HepG2 (cell line): ENCODE data around the gene HSDL1. TPM values are rescaled to one million over a fixed set of nuclear protein-coding genes. Genes with fewer than 3 reads are reported as not detected.

Experiments
- CERS6 ChIP-seq: sonication (generic); formaldehyde crosslinking; IDR thresholded peaks from 2 replicates; pipeline ENCODE4 v1.5.0; 2020; ENCODE audit warnings: missing genetic modification reagents
- CREB3 ChIP-seq: sonication (generic); formaldehyde crosslinking; IDR thresholded peaks from 2 replicates; pipeline ENCODE4 v1.5.0; 2020; ENCODE audit warnings: missing genetic modification reagents
- FOXJ3 ChIP-seq: sonication (generic); formaldehyde crosslinking; IDR thresholded peaks from 2 replicates; pipeline ENCODE4 v1.4.0; 2020; ENCODE audit warnings: missing genetic modification reagents, mild to moderate bottlenecking, borderline replicate concordance
- GABPA ChIP-seq, 2 experiments: IDR thresholded peaks; 2 replicates each; pipeline ENCODE4 v1.6.1; 2011 to 2016; ENCODE audit warnings: low read depth in 2 of 2, low read length in 1 of 2, missing biosample characterization in 1 of 2, missing genetic modification characterization in 1 of 2
- KLF13 ChIP-seq: sonication (generic); formaldehyde crosslinking; IDR thresholded peaks from 2 replicates; pipeline ENCODE4 v1.4.0; 2020; ENCODE audit warnings: mild to moderate bottlenecking, missing genetic modification reagents
- KMT2A ChIP-seq: sonication (generic); formaldehyde crosslinking; IDR thresholded peaks from 2 replicates; pipeline ENCODE4 v1.4.0; 2020; ENCODE audit warnings: missing genetic modification reagents
- MTF1 ChIP-seq: sonication (generic); formaldehyde crosslinking; IDR thresholded peaks from 2 replicates; pipeline ENCODE4 v1.5.0; 2020; ENCODE audit warnings: missing genetic modification reagents
- RFXANK ChIP-seq: IDR thresholded peaks from 2 replicates; pipeline ENCODE4 v1.6.1; 2016
- SATB2 ChIP-seq: sonication (generic); formaldehyde crosslinking; IDR thresholded peaks from 2 replicates; pipeline ENCODE4 v1.5.0; 2020; ENCODE audit warnings: missing genetic modification reagents
- SRSF1 ChIP-seq: fragments of 200-400 bp; formaldehyde crosslinking; optimal IDR thresholded peaks from 2 replicates; pipeline ENCODE3; 2017; ENCODE audit warnings: mild to moderate bottlenecking, low read depth, low read length, moderate library complexity
- TBP ChIP-seq: sonication (generic); formaldehyde crosslinking; IDR thresholded peaks from 2 replicates; pipeline ENCODE4 v1.5.0; 2020; ENCODE audit warnings: missing genetic modification reagents
- YEATS4 ChIP-seq: sonication (generic); formaldehyde crosslinking; IDR thresholded peaks from 2 replicates; pipeline ENCODE4 v1.4.0; 2020; ENCODE audit warnings: missing genetic modification reagents, borderline replicate concordance
- ZFAT ChIP-seq: sonication (generic); formaldehyde crosslinking; conservative IDR thresholded peaks from 2 replicates; pipeline ENCODE4 v1.8.1; 2023; ENCODE audit warnings: missing genetic modification reagents, inconsistent platforms
- ZKSCAN5 ChIP-seq: sonication (generic); formaldehyde crosslinking; IDR thresholded peaks from 2 replicates; pipeline ENCODE4 v1.5.1; 2020; ENCODE audit warnings: mild to moderate bottlenecking, missing genetic modification reagents
- ZMAT5 ChIP-seq: sonication (generic); formaldehyde crosslinking; IDR thresholded peaks from 2 replicates; pipeline ENCODE4 v1.5.0; 2020; ENCODE audit warnings: mild to moderate bottlenecking, low read depth, missing genetic modification reagents, borderline replicate concordance
- ZNF367 ChIP-seq: sonication (generic); formaldehyde crosslinking; IDR thresholded peaks from 2 replicates; pipeline ENCODE4 v1.4.0; 2020; ENCODE audit warnings: missing genetic modification reagents, borderline replicate concordance
- ZNF513 ChIP-seq: sonication (generic); formaldehyde crosslinking; conservative IDR thresholded peaks from 2 replicates; pipeline ENCODE4 v1.5.0; 2020; ENCODE audit warnings: missing genetic modification reagents
- ZNF768 ChIP-seq: sonication (generic); formaldehyde crosslinking; IDR thresholded peaks from 2 replicates; pipeline ENCODE4 v1.4.0; 2020; ENCODE audit warnings: missing genetic modification reagents
- ZSCAN20 ChIP-seq: sonication (generic); formaldehyde crosslinking; IDR thresholded peaks from 2 replicates; pipeline ENCODE4 v1.4.0; 2020; ENCODE audit warnings: missing genetic modification reagents, mild to moderate bottlenecking, borderline replicate concordance
- polyA plus RNA-seq, 8 experiments: library from polyadenylated mRNA; depleted of rRNA in 3 of 8; stranded (reverse) in 7 of 8; unstranded in 1 of 8; fragments of >200 nt; fragmentation: Illumina TruSeq in 4 of 8; extraction: Trizol in 4 of 8; gene quantifications; 2 replicates each; pipeline versions ENCODE4 v1.2.1 to v1.2.3, GENCODE V29; 2011 to 2016; ENCODE audit warnings: low read depth in 4 of 8, missing spikeins in 1 of 8, mixed read lengths in 1 of 8; ENCODE audit not compliant: insufficient read depth in 1 of 8
- total RNA-seq, 5 experiments: library from RNA; depleted of rRNA; stranded (reverse); fragments of >200 nt; fragmentation: Illumina TruSeq; extraction: Trizol; gene quantifications; 2 replicates each; pipeline ENCODE4 v1.2.3, GENCODE V29; 2016; ENCODE audit warnings: low read depth in 1 of 5
- TF ChIP-seq, protein P1 (sequence below): sonication (generic); formaldehyde crosslinking; IDR thresholded peaks from 2 replicates; pipeline ENCODE4 v1.9.0; 2021; ENCODE audit warnings: missing genetic modification reagents, borderline replicate concordance
- TF ChIP-seq, protein P2 (sequence below): conservative IDR thresholded peaks from 2 replicates; pipeline ENCODE4 v1.6.1; 2018; ENCODE audit warnings: missing genetic modification reagents

The HSDL1 gene
- total and polyA plus RNA-seq, 2 of the 13 experiments (the other 11 are each of a cell fraction or from before 2014, with no cell fraction given) = 49.2 to 49.7 TPM

GRCh38 chr16:84115919-84116719 is 28.9 kb downstream of the HSDL1 start (continued):
- TF ChIP-seq, protein P1, sequence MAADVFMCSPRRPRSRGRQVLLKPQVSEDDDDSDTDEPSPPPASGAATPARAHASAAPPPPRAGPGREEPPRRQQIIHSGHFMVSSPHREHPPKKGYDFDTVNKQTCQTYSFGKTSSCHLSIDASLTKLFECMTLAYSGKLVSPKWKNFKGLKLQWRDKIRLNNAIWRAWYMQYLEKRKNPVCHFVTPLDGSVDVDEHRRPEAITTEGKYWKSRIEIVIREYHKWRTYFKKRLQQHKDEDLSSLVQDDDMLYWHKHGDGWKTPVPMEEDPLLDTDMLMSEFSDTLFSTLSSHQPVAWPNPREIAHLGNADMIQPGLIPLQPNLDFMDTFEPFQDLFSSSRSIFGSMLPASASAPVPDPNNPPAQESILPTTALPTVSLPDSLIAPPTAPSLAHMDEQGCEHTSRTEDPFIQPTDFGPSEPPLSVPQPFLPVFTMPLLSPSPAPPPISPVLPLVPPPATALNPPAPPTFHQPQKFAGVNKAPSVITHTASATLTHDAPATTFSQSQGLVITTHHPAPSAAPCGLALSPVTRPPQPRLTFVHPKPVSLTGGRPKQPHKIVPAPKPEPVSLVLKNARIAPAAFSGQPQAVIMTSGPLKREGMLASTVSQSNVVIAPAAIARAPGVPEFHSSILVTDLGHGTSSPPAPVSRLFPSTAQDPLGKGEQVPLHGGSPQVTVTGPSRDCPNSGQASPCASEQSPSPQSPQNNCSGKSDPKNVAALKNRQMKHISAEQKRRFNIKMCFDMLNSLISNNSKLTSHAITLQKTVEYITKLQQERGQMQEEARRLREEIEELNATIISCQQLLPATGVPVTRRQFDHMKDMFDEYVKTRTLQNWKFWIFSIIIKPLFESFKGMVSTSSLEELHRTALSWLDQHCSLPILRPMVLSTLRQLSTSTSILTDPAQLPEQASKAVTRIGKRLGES (CRISPR knock-in tag) = peak; percentile 86; the same call in 1 of the 2 replicates
- peak; percentile 49 for TF ChIP-seq KMT2A
- TF ChIP-seq ZMAT5 = no peak
- TF ChIP-seq ZSCAN20 = 0 out of 2 replicates have a peak, but pooled peaks have one; percentile 57
- no peak for TF ChIP-seq ZNF768 (CRISPR knock-in tag)
- peak; percentile 48; the same call in 1 of the 2 replicates for TF ChIP-seq FOXJ3 (CRISPR knock-in tag)
- TF ChIP-seq ZNF367 (CRISPR knock-in tag) = peak; percentile 72; the same call in 1 of the 2 replicates
- TF ChIP-seq SATB2 = peak; percentile 88; the same call in 1 of the 2 replicates
- no peak for TF ChIP-seq ZKSCAN5
- 0 out of 2 replicates have a peak, but pooled peaks have one; percentile 24 for TF ChIP-seq MTF1 (CRISPR knock-in tag)
- TF ChIP-seq SRSF1 = no peak
- 0 out of 2 replicates have a peak, but pooled peaks have one; percentile 27 for TF ChIP-seq CERS6
- no peak for TF ChIP-seq ZNF513 (CRISPR knock-in tag)
- TF ChIP-seq GABPA (IDR thresholded peaks at IDR 0.05; ENCODE audit: low read depth, low read length) = peak; percentile 21; the same call in 1 of the 2 replicates
- TF ChIP-seq GABPA (CRISPR knock-in tag; IDR thresholded peaks at IDR 0.05; ENCODE audit: low read depth) = peak; percentile 66
- 0 out of 2 replicates have a peak, but pooled peaks have one; percentile 65 for TF ChIP-seq CREB3 (CRISPR knock-in tag)
- TF ChIP-seq KLF13 (CRISPR knock-in tag) = no peak
- TF ChIP-seq RFXANK (CRISPR knock-in tag) = no peak
- no peak for TF ChIP-seq TBP (CRISPR knock-in tag)
- peak; percentile 84; the same call in 1 of the 2 replicates for TF ChIP-seq ZFAT
- TF ChIP-seq YEATS4 = no peak
- TF ChIP-seq, protein P2, sequence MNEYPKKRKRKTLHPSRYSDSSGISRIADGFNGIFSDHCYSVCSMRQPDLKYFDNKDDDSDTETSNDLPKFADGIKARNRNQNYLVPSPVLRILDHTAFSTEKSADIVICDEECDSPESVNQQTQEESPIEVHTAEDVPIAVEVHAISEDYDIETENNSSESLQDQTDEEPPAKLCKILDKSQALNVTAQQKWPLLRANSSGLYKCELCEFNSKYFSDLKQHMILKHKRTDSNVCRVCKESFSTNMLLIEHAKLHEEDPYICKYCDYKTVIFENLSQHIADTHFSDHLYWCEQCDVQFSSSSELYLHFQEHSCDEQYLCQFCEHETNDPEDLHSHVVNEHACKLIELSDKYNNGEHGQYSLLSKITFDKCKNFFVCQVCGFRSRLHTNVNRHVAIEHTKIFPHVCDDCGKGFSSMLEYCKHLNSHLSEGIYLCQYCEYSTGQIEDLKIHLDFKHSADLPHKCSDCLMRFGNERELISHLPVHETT (CRISPR knock-in tag) = no peak
